GM19238 (cell line): ENCODE results near the gene SEMA4B.
"Not testable (repeated sequence)": the region's sequence is repeated elsewhere in the genome, so short reads cannot be mapped to it uniquely, and the experiment has no call there.

Source experiments
- DNase-seq: peaks from one replicate; pipeline ENCODE4 v3.0.0; 2011; ENCODE audit warnings: low spot score; ENCODE audit not compliant: insufficient read length

Gene SEMA4B

GRCh38 chr15:90201130-90201943 is at the start of gene SEMA4B:
Gene SEMA4B (plus strand): TSS chr15:90201330. CDS start chr15:90201579, 249 bp downstream.
- peak; percentile 91 for DNase-seq

- no peak for DNase-seq
Observed at GRCh38 chr15:90151989-90152645, 49.0 kb upstream of the SEMA4B start.

GRCh38 chr15:90153658-90154057 is 47.5 kb upstream of the SEMA4B start:
- no peak for DNase-seq

GRCh38 chr15:90154246-90154645 is 46.9 kb upstream of the SEMA4B start:
- DNase-seq, result no peak

GRCh38 chr15:90154861-90155626 is 46.1 kb upstream of the SEMA4B start:
- DNase-seq, result no peak

GRCh38 chr15:90159213-90159612 is 41.9 kb upstream of the SEMA4B start:
- DNase-seq, result no peak

- no peak for DNase-seq
Observed at GRCh38 chr15:90160781-90161727, 40.1 kb upstream of the SEMA4B start.

GRCh38 chr15:90161950-90162361 is 39.2 kb upstream of the SEMA4B start:
- DNase-seq, result no peak

- no peak for DNase-seq
Observed at GRCh38 chr15:90162956-90163355, 38.2 kb upstream of the SEMA4B start.

GRCh38 chr15:90164239-90164638 is 36.9 kb upstream of the SEMA4B start:
- DNase-seq, result not testable (repeated sequence)

GRCh38 chr15:90165157-90165556 is 36.0 kb upstream of the SEMA4B start:
- no peak for DNase-seq

- DNase-seq, result no peak
Observed at GRCh38 chr15:90165659-90166489, 35.3 kb upstream of the SEMA4B start.

- no peak for DNase-seq
Observed at GRCh38 chr15:90167121-90167520, 34.0 kb upstream of the SEMA4B start.

- no peak for DNase-seq
Observed at GRCh38 chr15:90171623-90172022, 29.5 kb upstream of the SEMA4B start.

GRCh38 chr15:90173372-90173771 is 27.8 kb upstream of the SEMA4B start:
- DNase-seq, result no peak

- no peak for DNase-seq
Observed at GRCh38 chr15:90174140-90174875, 26.8 kb upstream of the SEMA4B start.

GRCh38 chr15:90177012-90177411 is 24.1 kb upstream of the SEMA4B start:
- DNase-seq, result no peak

- no peak for DNase-seq
Observed at GRCh38 chr15:90178468-90179435, 22.4 kb upstream of the SEMA4B start.
